ENCODE results near the gene KLHL42.
"Not testable (repeated sequence)": the region's sequence is repeated elsewhere in the genome, so short reads cannot be mapped to it uniquely, and the experiment has no call there.

Gene KLHL42

GRCh38 chr12:27779920-27780611, at the start of gene KLHL42, which contains the start of gene MANSC4:
KLHL42 (plus strand) TSS chr12:27780233; CDS start chr12:27780331, 98 bp downstream.
MANSC4 (minus strand) TSS chr12:27780236; CDS start chr12:27771276, 8,960 bp downstream.
- DNase-seq (ENCODE audit: low read depth, low spot score) = peak; percentile 28

DNA sequence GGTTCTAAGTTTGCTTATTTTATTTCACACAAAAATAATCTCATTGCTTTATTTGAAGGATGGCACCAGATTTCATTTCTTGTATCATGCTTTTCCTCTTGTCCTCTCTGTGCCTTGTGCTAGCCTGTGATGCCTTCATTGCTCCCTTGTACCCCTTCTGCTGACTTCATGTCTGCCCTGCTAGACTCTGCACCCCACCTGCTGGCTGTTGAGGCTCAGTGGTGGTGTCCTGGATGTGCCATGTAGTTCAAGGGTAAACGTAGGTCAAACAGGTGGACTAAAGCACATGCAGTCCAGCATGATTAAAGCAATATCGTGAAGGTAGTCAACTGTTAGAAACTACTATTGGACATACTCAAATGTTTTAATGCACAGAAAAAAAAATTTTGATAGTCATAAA, 47.8 kb upstream of the KLHL42 start:
- no peak for DNase-seq (ENCODE audit: low read depth, low spot score)

- no peak for DNase-seq (ENCODE audit: low read depth, low spot score)
Observed at GRCh38 chr12:27733052-27733656, 46.9 kb upstream of the KLHL42 start.

- no peak for DNase-seq (ENCODE audit: low read depth, low spot score)
Observed at GRCh38 chr12:27733791-27734190, 46.2 kb upstream of the KLHL42 start.

- DNase-seq (ENCODE audit: low read depth, low spot score) = not testable (repeated sequence)
Observed at GRCh38 chr12:27734321-27734720, 45.7 kb upstream of the KLHL42 start.

DNA sequence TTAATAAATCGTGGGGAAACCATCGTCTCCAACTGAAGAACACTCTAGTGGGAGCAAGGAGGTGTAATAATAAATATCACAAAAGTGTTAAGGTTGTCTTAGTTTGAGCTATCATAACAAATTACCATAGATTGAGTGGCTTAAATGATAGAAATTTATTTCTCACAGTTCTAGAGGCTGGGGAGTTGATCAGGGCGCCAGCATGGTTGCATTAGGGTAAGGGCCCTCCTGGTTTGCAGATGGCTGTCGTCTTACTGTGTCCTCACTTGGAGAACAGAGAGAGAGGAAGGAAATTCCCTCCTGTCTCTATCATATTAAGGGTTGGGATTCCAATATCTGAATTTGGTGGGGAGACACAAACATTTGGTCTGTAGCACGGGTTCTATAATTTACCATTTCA, 36.4 kb upstream of the KLHL42 start:
- DNase-seq (ENCODE audit: low read depth, low spot score) = no peak

DNA sequence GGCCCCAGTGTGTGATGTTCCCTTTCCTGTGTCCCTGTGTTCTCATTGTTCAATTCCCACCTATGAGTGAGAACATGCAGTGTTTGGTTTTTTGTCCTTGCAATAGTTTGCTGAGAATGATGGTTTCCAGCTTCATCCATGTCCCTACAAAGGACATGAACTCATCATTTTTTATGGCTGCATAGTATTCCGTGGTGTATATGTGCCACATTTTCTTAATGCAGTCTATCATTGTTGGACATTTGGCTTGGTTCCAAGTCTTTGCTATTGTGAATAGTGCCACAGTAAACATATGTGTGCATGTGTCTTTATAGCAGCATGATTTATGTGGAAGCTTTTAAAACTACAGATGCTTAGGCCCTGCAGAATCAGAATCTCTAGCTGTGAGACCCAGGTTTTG, 34.3 kb upstream of the KLHL42 start:
- DNase-seq (ENCODE audit: low read depth, low spot score) = not testable (repeated sequence)

- DNase-seq (ENCODE audit: low read depth, low spot score) = no peak
Observed at GRCh38 chr12:27747111-27747820, 32.8 kb upstream of the KLHL42 start.

DNA sequence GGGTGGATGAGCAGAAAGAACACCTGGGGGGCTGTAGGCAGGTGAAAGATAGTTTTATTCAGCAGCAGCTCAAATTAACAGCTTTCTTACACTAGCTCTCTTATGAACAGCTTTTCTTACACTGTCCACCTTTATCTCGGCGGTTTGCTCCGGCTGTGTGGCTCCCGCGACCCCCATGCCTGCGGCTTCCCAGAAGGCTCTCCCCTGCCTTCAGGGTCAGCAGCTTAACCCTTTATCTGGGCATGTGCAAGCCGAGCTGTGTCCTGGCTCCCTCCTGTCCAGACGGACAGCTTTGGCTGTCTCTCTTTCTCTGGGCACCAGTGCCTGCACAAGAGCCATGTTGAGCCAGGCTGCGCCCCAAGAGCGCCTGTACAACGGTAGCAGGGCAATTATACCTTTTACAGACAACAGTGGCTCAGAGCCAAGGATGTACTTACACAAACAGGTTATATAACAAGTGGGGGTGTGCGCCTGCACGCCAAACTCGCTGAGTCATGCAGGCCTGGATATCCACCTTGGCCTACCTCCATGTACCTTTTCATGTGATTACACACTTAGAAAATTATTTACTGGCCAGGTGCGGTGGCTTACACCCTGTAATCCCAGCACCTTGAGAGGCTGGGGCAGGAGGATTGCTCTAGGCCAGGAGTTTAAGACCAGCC, 28.5 kb upstream of the KLHL42 start:
- DNase-seq (ENCODE audit: low read depth, low spot score) = no peak

- no peak for DNase-seq (ENCODE audit: low read depth, low spot score)
Observed at GRCh38 chr12:27754795-27755194, 25.2 kb upstream of the KLHL42 start.

- no peak for DNase-seq (ENCODE audit: low read depth, low spot score)
Observed at GRCh38 chr12:27756670-27757195, 23.3 kb upstream of the KLHL42 start.

DNA sequence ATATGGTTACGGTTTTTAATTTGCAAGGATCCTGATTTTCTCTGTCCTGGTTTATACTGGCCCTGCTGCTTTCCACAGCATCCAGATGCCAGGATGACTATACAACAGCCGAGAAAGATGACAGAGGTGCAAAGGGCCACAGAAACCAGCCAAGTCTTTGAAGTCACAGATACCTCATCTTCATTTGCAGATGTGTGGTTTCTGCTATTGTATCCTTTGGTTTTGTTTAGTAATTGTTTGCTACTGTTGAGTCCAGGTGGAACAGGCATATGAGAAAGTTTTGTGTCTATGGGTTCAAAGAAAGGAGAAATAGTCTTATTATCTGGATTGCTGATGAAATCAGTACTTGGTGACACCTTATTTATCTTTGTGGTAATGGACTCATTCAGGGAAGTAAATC, 17.3 kb upstream of the KLHL42 start:
- DNase-seq (ENCODE audit: low read depth, low spot score) = no peak

GRCh38 chr12:27766587-27766986, 13.4 kb upstream of the KLHL42 start:
- no peak for DNase-seq (ENCODE audit: low read depth, low spot score)

GRCh38 chr12:27769142-27769673, 10.8 kb upstream of the KLHL42 start:
- no peak for DNase-seq (ENCODE audit: low read depth, low spot score)

- DNase-seq (ENCODE audit: low read depth, low spot score) = no peak
Observed at GRCh38 chr12:27771481-27772327, 8.3 kb upstream of the KLHL42 start.

GRCh38 chr12:27772328-27773049, 7.5 kb upstream of the KLHL42 start:
- DNase-seq (ENCODE audit: low read depth, low spot score) = no peak

GRCh38 chr12:27777141-27777540, 2.9 kb upstream of the KLHL42 start:
- DNase-seq (ENCODE audit: low read depth, low spot score) = no peak

DNA sequence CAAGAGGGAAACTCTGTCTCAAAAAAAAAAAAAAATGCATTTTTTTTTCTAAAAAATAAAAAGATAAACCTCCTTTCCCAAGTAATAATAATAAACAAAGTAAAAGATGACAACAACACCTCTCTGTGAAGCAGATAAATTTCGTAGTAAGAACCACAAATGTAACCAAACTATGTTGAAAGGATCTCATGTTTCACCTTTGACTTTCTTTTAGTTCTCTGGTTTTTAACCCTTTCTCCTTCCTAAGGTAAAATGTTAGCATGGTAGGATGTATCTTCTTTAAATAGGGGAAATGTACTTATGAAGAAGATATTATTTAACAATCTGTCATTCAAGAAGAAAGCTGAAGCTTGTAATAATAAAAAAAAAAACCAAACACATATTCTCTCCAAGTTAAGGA, 1.8 kb upstream of the KLHL42 start:
- no peak for DNase-seq (ENCODE audit: low read depth, low spot score)

DNA sequence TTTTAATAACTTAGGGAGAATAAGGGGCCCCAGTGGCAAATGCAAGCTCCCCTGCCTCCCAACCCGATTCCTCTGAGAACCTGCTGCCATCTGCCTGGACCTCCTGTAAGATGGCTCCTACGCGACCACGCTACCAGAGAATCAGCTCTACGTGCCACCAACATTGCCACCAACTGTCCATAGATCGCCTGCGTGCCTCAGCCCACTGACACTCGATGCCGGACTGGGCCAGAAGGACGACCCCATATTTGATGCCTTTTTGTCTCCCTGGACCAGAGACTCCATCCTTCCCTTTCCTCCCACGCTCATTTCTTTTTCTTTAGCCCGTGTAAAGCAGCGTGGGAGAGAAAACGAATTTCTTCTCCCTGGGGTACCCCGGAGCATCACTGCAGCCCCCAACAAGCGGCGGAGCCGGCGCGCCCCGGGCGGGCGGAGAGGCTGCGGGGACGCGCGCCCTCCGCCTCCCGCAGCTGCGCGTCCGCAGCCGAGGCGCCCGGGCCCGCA, 565 bp upstream of the KLHL42 start:
- DNase-seq (ENCODE audit: low read depth, low spot score) = no peak

Measured in activated CD4-positive, CD25-positive, alpha-beta regulatory T cell treated with anti-CD3 and anti-CD28 coated beads, Interleukin-2, amount 50 U/mL, for 16 hours (primary cell).